DND-41 (cell line): Measurements from ENCODE around the gene TMEM38A.
"Not testable (repeated sequence)": the region's sequence is repeated elsewhere in the genome, so short reads cannot be mapped to it uniquely, and the experiment has no call there.

Experiments used
- ATAC-seq: fragments of 200-7000 bp; cut with Tn5 transposase; 3 replicates; pipeline ENCODE4 v1.9.1; 2021; ENCODE audit warnings: low read depth; ENCODE audit not compliant: insufficient read depth
- DNase-seq: peaks from one replicate; pipeline ENCODE4 v3.0.0-alpha.2; 2020
- H2AFZ ChIP-seq: 2 replicates; pipeline ENCODE4 v1.6.0; 2012; ENCODE audit warnings: low read depth, low read length
- H3K27ac ChIP-seq: 2 replicates; pipeline ENCODE4 v1.5.1; 2012; ENCODE audit warnings: low read length, inconsistent platforms
- H3K27me3 ChIP-seq: fragments of 200-600 bp; sonication (generic); 2 replicates; pipeline ENCODE4 v1.6.0; 2012; ENCODE audit warnings: low read length, mild to moderate bottlenecking, inconsistent platforms; ENCODE audit not compliant: insufficient read depth, poor library complexity
- H3K36me3 ChIP-seq: 2 replicates; pipeline ENCODE4 v1.5.1; 2012; ENCODE audit warnings: low read length, inconsistent platforms; ENCODE audit not compliant: insufficient read depth
- H3K4me1 ChIP-seq: 2 replicates; pipeline ENCODE4 v1.5.1; 2012; ENCODE audit warnings: mild to moderate bottlenecking, low read length; ENCODE audit not compliant: insufficient read depth
- H3K4me2 ChIP-seq: 2 replicates; pipeline ENCODE4 v1.6.0; 2012; ENCODE audit warnings: mild to moderate bottlenecking, moderate library complexity, low read length, inconsistent platforms; ENCODE audit not compliant: insufficient read depth
- H3K4me3 ChIP-seq, 2 experiments: fragments of 200-600 bp in 1 of 2; shearing (Covaris generic) in 1 of 2; 2 replicates each; pipeline ENCODE4 v1.5.1; 2012 to 2016; ENCODE audit warnings: inconsistent platforms in 2 of 2, low read length in 2 of 2, mild to moderate bottlenecking in 2 of 2, low read depth in 1 of 2, moderate library complexity in 1 of 2
- H3K79me2 ChIP-seq: 2 replicates; pipeline ENCODE4 v1.6.0; 2012; ENCODE audit warnings: low read length, inconsistent platforms; ENCODE audit not compliant: insufficient read depth
- H3K9ac ChIP-seq: 2 replicates; pipeline ENCODE4 v1.6.0; 2012; ENCODE audit warnings: low read depth, mild to moderate bottlenecking, inconsistent platforms, low read length, moderate library complexity
- H3K9me3 ChIP-seq: 2 replicates; pipeline ENCODE4 v1.5.1; 2012; ENCODE audit warnings: low read length, moderate library complexity, mild to moderate bottlenecking, inconsistent platforms; ENCODE audit not compliant: insufficient read depth, severe bottlenecking
- H4K20me1 ChIP-seq: 2 replicates; pipeline ENCODE4 v1.6.0; 2012; ENCODE audit warnings: low read length; ENCODE audit not compliant: insufficient read depth
- EZH2 ChIP-seq: IDR thresholded peaks from 3 replicates; pipeline ENCODE4 v1.6.1; 2012; ENCODE audit warnings: borderline replicate concordance, low read depth, mild to moderate bottlenecking, moderate library complexity, low read length, inconsistent platforms; ENCODE audit not compliant: severe bottlenecking
- TF ChIP-seq, protein P1 (sequence below): IDR thresholded peaks from 2 replicates; pipeline ENCODE4 v1.5.1; 2012; ENCODE audit warnings: borderline replicate concordance, low read length, moderate library complexity, mild to moderate bottlenecking; ENCODE audit not compliant: poor library complexity, severe bottlenecking; ENCODE audit errors: extremely low read depth

The TMEM38A gene

DNA sequence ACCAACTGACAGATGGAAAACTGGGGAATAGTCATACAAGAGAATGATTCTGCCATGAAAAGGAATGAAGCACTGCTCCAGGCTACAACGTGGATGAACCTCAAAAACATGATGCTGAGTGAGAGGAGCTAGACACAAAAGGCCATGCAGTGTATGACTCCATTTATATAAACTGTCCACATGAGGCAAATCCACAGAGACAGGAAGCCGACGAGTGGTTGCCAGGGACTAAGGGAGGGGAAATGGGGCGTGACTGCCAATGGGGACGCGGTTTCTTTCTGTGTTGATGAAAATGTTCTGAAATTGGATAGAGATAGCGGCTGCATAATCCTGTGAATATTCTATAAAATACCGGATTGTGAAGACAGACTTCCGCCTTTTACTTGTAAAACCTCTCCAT is 11.2 kb upstream of the TMEM38A start:
- H3K36me3 ChIP-seq = peaks cover 96% of the 10 kb centered on the region
- H3K27ac ChIP-seq = no peak overlapping the region
- no peaks in the 10 kb centered on the region for H3K9me3 ChIP-seq
- peaks cover 47% of the 10 kb centered on the region for H4K20me1 ChIP-seq
- no peak overlapping the region for H3K9ac ChIP-seq
- H3K4me2 ChIP-seq = no peak overlapping the region
- ATAC-seq = 0 out of 3 replicates have a peak, but pooled peaks have one; percentile 35
- no peaks in the 10 kb centered on the region for H3K4me1 ChIP-seq
- DNase-seq = no peak
- no peaks in the 10 kb centered on the region for H3K27me3 ChIP-seq
- TF ChIP-seq EZH2 = no peak
- TF ChIP-seq, protein P1, sequence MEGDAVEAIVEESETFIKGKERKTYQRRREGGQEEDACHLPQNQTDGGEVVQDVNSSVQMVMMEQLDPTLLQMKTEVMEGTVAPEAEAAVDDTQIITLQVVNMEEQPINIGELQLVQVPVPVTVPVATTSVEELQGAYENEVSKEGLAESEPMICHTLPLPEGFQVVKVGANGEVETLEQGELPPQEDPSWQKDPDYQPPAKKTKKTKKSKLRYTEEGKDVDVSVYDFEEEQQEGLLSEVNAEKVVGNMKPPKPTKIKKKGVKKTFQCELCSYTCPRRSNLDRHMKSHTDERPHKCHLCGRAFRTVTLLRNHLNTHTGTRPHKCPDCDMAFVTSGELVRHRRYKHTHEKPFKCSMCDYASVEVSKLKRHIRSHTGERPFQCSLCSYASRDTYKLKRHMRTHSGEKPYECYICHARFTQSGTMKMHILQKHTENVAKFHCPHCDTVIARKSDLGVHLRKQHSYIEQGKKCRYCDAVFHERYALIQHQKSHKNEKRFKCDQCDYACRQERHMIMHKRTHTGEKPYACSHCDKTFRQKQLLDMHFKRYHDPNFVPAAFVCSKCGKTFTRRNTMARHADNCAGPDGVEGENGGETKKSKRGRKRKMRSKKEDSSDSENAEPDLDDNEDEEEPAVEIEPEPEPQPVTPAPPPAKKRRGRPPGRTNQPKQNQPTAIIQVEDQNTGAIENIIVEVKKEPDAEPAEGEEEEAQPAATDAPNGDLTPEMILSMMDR = no peak
- H2AFZ ChIP-seq = no peak overlapping the region
- peaks cover 73% of the 10 kb centered on the region for H3K79me2 ChIP-seq
- no peak overlapping the region for H3K4me3 ChIP-seq

DNA sequence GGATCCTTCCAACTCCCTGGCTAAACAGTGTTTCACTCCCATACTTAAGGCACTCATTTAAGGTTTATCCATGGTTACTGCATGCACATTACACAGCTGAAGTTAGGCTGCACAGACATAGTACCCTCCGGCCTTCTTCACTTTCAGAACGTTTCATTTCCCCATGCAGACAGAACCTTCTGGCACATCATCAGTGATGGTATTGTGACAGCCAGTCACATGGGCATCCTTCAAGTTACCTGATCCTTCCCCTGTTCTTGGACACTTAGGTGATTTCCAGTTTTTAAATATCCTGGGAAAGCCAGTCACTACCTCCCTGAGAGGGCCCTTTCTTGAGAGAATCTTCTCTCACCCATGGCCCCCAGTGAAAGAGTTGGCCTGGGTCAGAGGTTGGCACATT is 10.1 kb upstream of the TMEM38A start:
- DNase-seq (no peak), ATAC-seq (no peak)
- peaks cover 93% of the 10 kb centered on the region for H3K36me3 ChIP-seq
- no peak overlapping the region for H2AFZ ChIP-seq
- H4K20me1 ChIP-seq = peaks cover 49% of the 10 kb centered on the region
- no peaks in the 10 kb centered on the region for H3K4me1 ChIP-seq
- H3K9me3 ChIP-seq = no peaks in the 10 kb centered on the region
- H3K9ac ChIP-seq = no peak overlapping the region
- no peak overlapping the region for H3K27ac ChIP-seq
- H3K27me3 ChIP-seq = no peaks in the 10 kb centered on the region
- TF ChIP-seq EZH2 = no peak
- TF ChIP-seq, protein P1 = no peak
- peaks cover 72% of the 10 kb centered on the region for H3K79me2 ChIP-seq
- H3K4me3 ChIP-seq = no peak overlapping the region
- no peak overlapping the region for H3K4me2 ChIP-seq

DNA sequence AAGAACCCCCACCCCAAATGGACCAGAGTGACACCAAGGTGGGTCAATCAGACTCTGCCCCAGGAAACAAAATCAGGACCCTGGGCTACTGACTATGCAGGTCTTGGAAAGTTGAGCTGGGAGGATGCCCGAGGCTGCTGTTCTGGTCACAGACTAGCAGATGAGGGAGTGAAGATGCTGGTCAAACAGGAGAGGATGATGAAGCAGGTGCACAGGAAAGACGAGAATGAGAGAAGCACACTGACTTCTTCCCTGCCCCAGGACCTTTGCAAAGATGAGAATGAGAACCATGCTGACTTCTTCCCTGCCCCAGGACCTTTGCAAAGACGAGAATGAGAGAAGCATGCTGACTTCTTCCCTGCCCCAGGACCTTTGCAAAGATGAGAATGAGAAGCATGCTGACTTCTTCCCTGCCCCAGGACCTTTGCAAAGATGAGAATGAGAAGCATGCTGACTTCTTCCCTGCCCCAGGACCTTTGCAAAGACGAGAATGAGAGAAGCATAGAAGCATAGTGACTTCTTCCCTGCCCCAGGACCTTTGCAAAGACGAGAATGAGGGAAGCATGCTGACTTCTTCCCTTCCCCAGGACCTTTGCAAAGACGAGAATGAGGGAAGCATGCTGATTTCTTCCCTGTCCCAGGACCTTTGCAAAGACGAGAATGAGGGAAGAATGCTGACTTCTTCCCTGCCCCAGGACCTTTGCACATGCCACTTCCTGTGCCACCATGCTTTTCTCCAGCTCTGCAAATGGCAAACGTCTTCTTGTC is 9.3 kb upstream of the TMEM38A start:
- not testable (repeated sequence) for H3K27me3 ChIP-seq, H3K4me2 ChIP-seq, ATAC-seq, H3K9ac ChIP-seq, H3K4me1 ChIP-seq, H3K9me3 ChIP-seq, DNase-seq, H3K27ac ChIP-seq, H2AFZ ChIP-seq, H3K4me3 ChIP-seq
- Histone ChIP-seq H3K79me2 (peaks cover 71% of the 10 kb centered on the region), H4K20me1 (peaks cover 53% of the 10 kb centered on the region), H3K36me3 (peaks cover 93% of the 10 kb centered on the region)

DNA sequence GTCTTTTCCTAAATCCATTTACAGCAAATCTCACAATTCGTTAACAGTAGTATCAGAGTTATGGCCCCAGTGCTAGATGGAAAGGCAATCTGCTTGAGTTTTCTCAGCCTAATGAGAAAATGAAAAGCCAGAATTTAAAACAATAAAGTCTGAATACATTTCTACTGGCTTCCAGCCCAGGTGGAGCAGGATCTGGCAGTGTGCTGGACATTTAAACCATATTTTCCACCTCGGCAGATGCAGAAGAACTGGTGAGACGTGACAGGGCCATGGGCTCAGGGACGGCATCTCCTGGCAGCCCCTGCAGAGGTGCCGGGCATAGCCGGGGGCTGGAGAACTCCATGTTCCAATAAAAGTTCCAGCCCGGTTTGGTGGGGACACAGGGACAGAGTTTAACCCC is 8.1 kb upstream of the TMEM38A start:
- Histone ChIP-seq H3K9ac (no peak overlapping the region), H3K4me2 (no peak overlapping the region), H3K27ac (no peak overlapping the region), H3K36me3 (peaks cover 92% of the 10 kb centered on the region), H3K4me1 (peaks cover 4% of the 10 kb centered on the region), H3K27me3 (no peaks in the 10 kb centered on the region), H3K9me3 (no peaks in the 10 kb centered on the region), H3K79me2 (peaks cover 74% of the 10 kb centered on the region), H3K4me3 (no peak overlapping the region), H2AFZ (no peak overlapping the region), H4K20me1 (peaks cover 62% of the 10 kb centered on the region)
- DNase-seq (no peak), ATAC-seq (no peak)
- TF ChIP-seq, protein P1 = no peak
- TF ChIP-seq EZH2 = no peak
